Retinal pigment epithelial cell (primary cell): ENCODE results near the gene CISD3.
A peak's percentile ranks its signal among the peaks of the same experiment; 100 is the strongest.

Source experiments
- DNase-seq: peaks from one replicate; pipeline ENCODE4 v3.0.0-alpha.2; 2010; ENCODE audit warnings: low read depth
- H3K4me3 ChIP-seq: 2 replicates; pipeline ENCODE4 v1.5.1; 2011; ENCODE audit warnings: mild to moderate bottlenecking, low read length, control low read depth, moderate library complexity
- TF ChIP-seq, protein P1 (sequence below): conservative IDR thresholded peaks from 2 replicates; pipeline ENCODE4 v1.5.1; 2011; ENCODE audit warnings: low read depth, low read length, control low read depth, inconsistent platforms

Gene CISD3

GRCh38 chr17:38697061-38697820 is 32.9 kb upstream of the CISD3 start:
- TF ChIP-seq, protein P1, sequence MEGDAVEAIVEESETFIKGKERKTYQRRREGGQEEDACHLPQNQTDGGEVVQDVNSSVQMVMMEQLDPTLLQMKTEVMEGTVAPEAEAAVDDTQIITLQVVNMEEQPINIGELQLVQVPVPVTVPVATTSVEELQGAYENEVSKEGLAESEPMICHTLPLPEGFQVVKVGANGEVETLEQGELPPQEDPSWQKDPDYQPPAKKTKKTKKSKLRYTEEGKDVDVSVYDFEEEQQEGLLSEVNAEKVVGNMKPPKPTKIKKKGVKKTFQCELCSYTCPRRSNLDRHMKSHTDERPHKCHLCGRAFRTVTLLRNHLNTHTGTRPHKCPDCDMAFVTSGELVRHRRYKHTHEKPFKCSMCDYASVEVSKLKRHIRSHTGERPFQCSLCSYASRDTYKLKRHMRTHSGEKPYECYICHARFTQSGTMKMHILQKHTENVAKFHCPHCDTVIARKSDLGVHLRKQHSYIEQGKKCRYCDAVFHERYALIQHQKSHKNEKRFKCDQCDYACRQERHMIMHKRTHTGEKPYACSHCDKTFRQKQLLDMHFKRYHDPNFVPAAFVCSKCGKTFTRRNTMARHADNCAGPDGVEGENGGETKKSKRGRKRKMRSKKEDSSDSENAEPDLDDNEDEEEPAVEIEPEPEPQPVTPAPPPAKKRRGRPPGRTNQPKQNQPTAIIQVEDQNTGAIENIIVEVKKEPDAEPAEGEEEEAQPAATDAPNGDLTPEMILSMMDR: no peak
- DNase-seq: no peak
- H3K4me3 ChIP-seq: no peak overlapping the region

DNA sequence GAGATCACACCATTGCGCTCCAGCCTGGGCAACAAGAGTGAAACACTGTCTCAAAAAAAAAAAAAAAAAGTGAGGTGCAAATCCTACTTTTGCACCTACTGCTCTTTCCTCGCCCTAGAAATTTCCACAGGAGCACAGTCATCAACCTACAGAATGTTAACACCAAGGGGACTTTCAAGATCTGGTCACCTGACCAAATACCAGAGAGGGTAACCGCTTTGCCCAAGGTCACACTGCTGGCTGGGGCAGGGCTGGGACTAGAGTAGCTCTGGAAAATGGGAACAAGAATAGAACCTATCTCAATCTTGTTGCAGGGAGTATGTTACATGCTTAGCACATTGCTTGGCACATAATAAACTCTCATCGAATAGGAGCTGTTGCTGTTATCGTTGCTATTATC is 31.4 kb upstream of the CISD3 start:
- no peak overlapping the region for H3K4me3 ChIP-seq
- TF ChIP-seq, protein P1: no peak
- no peak for DNase-seq

- no peak for DNase-seq
- TF ChIP-seq, protein P1: no peak
- H3K4me3 ChIP-seq: peak overlapping the region; percentile 56
These were observed 28.5 kb upstream of the CISD3 start for GRCh38 chr17:38701504-38702165.

DNA sequence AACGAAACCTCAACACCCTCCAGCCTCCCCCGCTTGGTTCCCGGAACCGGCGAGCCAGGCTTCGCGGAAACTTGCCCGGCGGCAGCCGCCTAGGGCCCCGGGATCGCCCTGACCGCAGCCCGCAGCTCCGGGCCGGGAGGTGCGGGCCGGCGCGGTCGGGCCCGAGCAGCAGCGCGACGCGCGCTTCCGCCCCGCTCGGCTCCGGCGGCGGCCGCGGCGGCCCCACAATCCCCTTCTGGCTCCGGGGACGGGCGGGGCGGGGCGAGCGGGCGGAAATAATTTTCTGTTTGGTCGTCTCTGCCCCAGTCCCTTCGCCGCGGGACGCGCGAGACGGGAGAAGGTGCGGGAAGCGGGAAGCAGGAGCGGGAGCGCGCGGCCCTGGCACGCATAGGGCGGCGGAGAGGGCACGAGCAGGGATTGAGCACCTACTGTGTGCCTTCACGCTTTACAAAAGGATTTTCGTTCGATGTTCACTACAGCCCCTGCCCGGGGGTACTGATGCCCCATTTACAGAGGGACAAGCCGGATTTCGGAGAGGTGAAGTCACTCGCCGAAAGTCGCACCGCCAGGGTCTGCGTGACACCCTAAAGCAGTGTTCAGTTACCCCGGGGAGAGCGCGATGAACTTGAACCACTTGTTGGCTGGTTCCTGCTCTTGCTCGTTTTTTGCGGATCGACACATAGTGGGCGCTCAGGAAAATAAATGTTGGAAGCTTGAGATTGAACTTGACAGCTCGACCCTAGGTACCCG is 27.8 kb upstream of the CISD3 start:
- DNase-seq: peak; percentile 34
- TF ChIP-seq, protein P1: no peak

GRCh38 chr17:38702916-38703741 is 27.0 kb upstream of the CISD3 start:
- TF ChIP-seq, protein P1: no peak
- DNase-seq: no peak
- H3K4me3 ChIP-seq: peak overlapping the region; percentile 74

More for the DNA sequence above, 27.8 kb upstream of the CISD3 start:
- peak overlapping the region; percentile 74 for H3K4me3 ChIP-seq

GRCh38 chr17:38703742-38704605 is 26.2 kb upstream of the CISD3 start:
- no peak for DNase-seq
- TF ChIP-seq, protein P1: no peak
- H3K4me3 ChIP-seq: peak overlapping the region; percentile 74
